Esophagus squamous epithelium (tissue), 5 donors: Measurements from ENCODE around the gene NEO1. TPM values are rescaled to one million over a fixed set of nuclear protein-coding genes. Genes with fewer than 3 reads are reported as not detected.

Experiments used
- DNase-seq: peaks from one replicate; lab custom pipeline; 2025; lab: John Stamatoyannopoulos, UW
- H3K27ac ChIP-seq, 4 donors: fragments of 200-600 bp; sonication (generic); one replicate each; pipeline ENCODE4 v1.5.1; 2016 to 2019; ENCODE audit warnings: mild to moderate bottlenecking in 1 of 4
- H3K27me3 ChIP-seq, 4 donors: fragments of 200-600 bp; sonication (generic); 1 replicate in 3 of 4; 2 replicates in 1 of 4; pipeline versions ENCODE4 v1.5.1 to v1.6.0; 2017 to 2021; ENCODE audit warnings: antibody characterized with exemption in 1 of 4
- H3K36me3 ChIP-seq, 3 donors: fragments of 200-600 bp; sonication (generic); one replicate each; pipeline ENCODE4 v1.5.1; 2016 to 2019
- H3K4me1 ChIP-seq, 3 donors: fragments of 200-600 bp; sonication (generic); one replicate each; pipeline ENCODE4 v1.5.1; 2017 to 2019
- H3K4me3 ChIP-seq, 4 donors: fragments of 200-600 bp; sonication (generic); 1 replicate in 3 of 4; 2 replicates in 1 of 4; pipeline ENCODE4 v1.5.1; 2016 to 2019; ENCODE audit warnings: mild to moderate bottlenecking in 2 of 4, moderate library complexity in 1 of 4
- H3K9me3 ChIP-seq, 3 donors: fragments of 200-600 bp; sonication (generic); one replicate each; pipeline ENCODE4 v1.5.1; 2016 to 2019
- CTCF ChIP-seq, 6 experiments: fragments of 450-650 bp in 4 of 6; fragments of 200-600 bp in 2 of 6; sonication (generic) in 2 of 6; IDR thresholded peaks; one replicate each; pipeline ENCODE4 v1.5.1; 2016 to 2019; ENCODE audit warnings: antibody characterized with exemption in 6 of 6, mild to moderate bottlenecking in 4 of 6, moderate library complexity in 4 of 6
- POLR2A ChIP-seq, 4 donors: fragments of 450-650 bp; IDR thresholded peaks; one replicate each; pipeline ENCODE4 v1.6.1; 2017; ENCODE audit warnings: antibody characterized with exemption in 4 of 4, mild to moderate bottlenecking in 4 of 4, moderate library complexity in 3 of 4
- WGBS, 2 donors: methylation state at CpG; one replicate each; pipeline ENCODE4 v1.1.5; 2018; 5-methylcytosine and 5-hydroxymethylcytosine counted together
- intact Hi-C: fragments of 100-400 bp; cut with DNase I; formaldehyde crosslinking; loops from one replicate; pipeline ENCODE4 v1.15.0; 2022
- total RNA-seq, 4 donors: library from RNA; depleted of rRNA; stranded (reverse); fragments of >200 nt; gene quantifications; one replicate each; pipeline ENCODE4 v1.1.0, GENCODE V29; 2016
- donor health status: DM: yes; HTN: yes; CAD: no.

NEO1 gene
- total RNA-seq, 4 donors from 2014 or later, result 9.2 to 32.0 (median 15.0) TPM

GRCh38 chr15:73341886-73342600 lies 289.8 kb downstream of the NEO1 start:
- Histone ChIP-seq H3K27me3 (peaks cover 0 to 26% (median 0%) of the 10 kb centered on the region in 4 donors), H3K4me1 (no peaks in the 10 kb centered on the region), H3K4me3 (no peak overlapping the region), H3K9me3 (no peaks in the 10 kb centered on the region), H3K27ac (no peak overlapping the region), H3K36me3 (no peaks in the 10 kb centered on the region)
- TF ChIP-seq POLR2A (IDR thresholded peaks at IDR 0.05) (no peak), CTCF (IDR thresholded peaks at IDR 0.05) (no peak)
- no peak for DNase-seq
- intact Hi-C loops, result no loop called here
- WGBS, 2 donors, result 62 to 63% methylated on average over 2 to 7 of the region's 14 CpGs

GRCh38 chr15:73344056-73344455 lies 291.8 kb downstream of the NEO1 start:
- Histone ChIP-seq H3K27ac (no peak overlapping the region), H3K36me3 (no peaks in the 10 kb centered on the region), H3K4me3 (no peak overlapping the region), H3K27me3 (peaks cover 0 to 34% (median 0%) of the 10 kb centered on the region in 4 donors), H3K4me1 (no peaks in the 10 kb centered on the region), H3K9me3 (no peaks in the 10 kb centered on the region)
- no peak for TF ChIP-seq POLR2A (IDR thresholded peaks at IDR 0.05)
- no peak for DNase-seq
- whole genome bisulfite sequencing, 2 donors, result 49% methylated on average over 2 of the region's 3 CpGs; no CpG with 5 or more reads in 1 of the 2 donors
- intact Hi-C loops, result no loop called here

GRCh38 chr15:73345658-73346057 lies 293.4 kb downstream of the NEO1 start:
- TF ChIP-seq POLR2A (IDR thresholded peaks at IDR 0.05) (no peak), CTCF (IDR thresholded peaks at IDR 0.05) (no peak)
- intact Hi-C loops, result no loop called here
- Histone ChIP-seq H3K9me3 (no peaks in the 10 kb centered on the region), H3K4me3 (no peak overlapping the region), H3K36me3 (no peaks in the 10 kb centered on the region), H3K4me1 (no peaks in the 10 kb centered on the region), H3K27me3 (peaks cover 0 to 34% (median 0%) of the 10 kb centered on the region in 4 donors), H3K27ac (no peak overlapping the region)
- no peak for DNase-seq
- 66 to 73% methylated on average over 7 of the region's 7 CpGs for WGBS, 2 donors

- Histone ChIP-seq H3K36me3 (no peaks in the 10 kb centered on the region), H3K9me3 (no peaks in the 10 kb centered on the region), H3K4me1 (no peaks in the 10 kb centered on the region), H3K4me3 (no peak overlapping the region), H3K27ac (no peak overlapping the region), H3K27me3 (peaks cover 0 to 42% (median 0%) of the 10 kb centered on the region in 4 donors)
- intact Hi-C loops, result no loop called here
- 20 to 24% methylated on average over 9 of the region's 9 CpGs for WGBS, 2 donors
- TF ChIP-seq POLR2A (IDR thresholded peaks at IDR 0.05), result no peak
- TF ChIP-seq CTCF (IDR thresholded peaks at IDR 0.05), result no peak
- no peak for DNase-seq
Measured at GRCh38 chr15:73346735-73347312, 294.6 kb downstream of the NEO1 start.

GRCh38 chr15:73349191-73349590 lies 296.9 kb downstream of the NEO1 start:
- Histone ChIP-seq H3K9me3 (no peaks in the 10 kb centered on the region), H3K4me1 (no peaks in the 10 kb centered on the region), H3K36me3 (no peaks in the 10 kb centered on the region), H3K27ac (no peak overlapping the region), H3K4me3 (no peak overlapping the region), H3K27me3 (peaks cover 0 to 52% (median 0%) of the 10 kb centered on the region in 4 donors)
- no peak for TF ChIP-seq POLR2A (IDR thresholded peaks at IDR 0.05)
- no peak for TF ChIP-seq CTCF (IDR thresholded peaks at IDR 0.05)
- intact Hi-C loops, result no loop called here
- DNase-seq, result no peak
